GM12891 (cell line): Measurements from ENCODE around the gene ADAM11.

Source experiments
- POLR2A ChIP-seq: IDR thresholded peaks from 2 replicates; pipeline ENCODE4 v1.6.1; 2011; ENCODE audit warnings: low read depth, low read length, control low read depth
- POLR2AphosphoS5 ChIP-seq: IDR thresholded peaks from 2 replicates; pipeline ENCODE4 v1.6.1; 2011; ENCODE audit warnings: low read depth, low read length, control low read depth
- TAF1 ChIP-seq: IDR thresholded peaks from 2 replicates; pipeline ENCODE4 v1.6.1; 2011; ENCODE audit warnings: low read depth, low read length, control low read depth

DNA sequence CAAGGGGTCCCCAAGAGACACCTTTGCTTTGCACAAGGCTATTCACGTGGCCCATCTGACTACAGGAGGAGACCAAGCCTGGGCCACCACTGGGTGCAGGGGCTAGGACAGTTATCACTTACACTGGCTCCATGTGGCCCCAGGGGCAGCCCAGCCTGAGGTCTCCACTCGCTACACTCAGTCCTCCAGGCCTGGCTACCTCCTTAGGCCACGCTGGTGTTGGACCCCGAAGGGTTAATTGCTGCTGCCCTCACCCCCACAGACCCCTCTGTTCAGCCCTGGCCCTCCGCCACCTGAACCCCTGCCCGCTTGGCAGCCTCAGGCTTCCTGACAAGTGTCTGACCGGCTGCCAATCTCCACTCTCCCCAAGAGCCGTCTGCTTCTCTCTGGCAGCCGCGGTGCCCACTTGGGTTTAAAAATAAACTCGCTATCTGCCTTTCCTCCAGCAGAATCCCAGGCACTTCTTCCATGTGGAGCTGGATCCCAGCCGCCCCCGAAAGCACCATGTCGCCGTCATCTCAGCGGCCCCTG lies 27.8 kb downstream of the ADAM11 start:
- TF ChIP-seq TAF1 (no peak), POLR2A (no peak), POLR2AphosphoS5 (no peak)
